HG02623 (cell line): ENCODE measurements around the gene ENAM.
"Not testable (repeated sequence)": the region's sequence is repeated elsewhere in the genome, so short reads cannot be mapped to it uniquely, and the experiment has no call there.

Source experiments
- ATAC-seq: cut with Tn5 transposase; IDR thresholded peaks from one replicate; pipeline ENCODE4 v1.9.1; 2021; ENCODE audit warnings: moderate library complexity; ENCODE audit not compliant: unreplicated experiment

The ENAM gene

GRCh38 chr4:70623323-70623722, 5.2 kb upstream of the ENAM start:
- no peak for ATAC-seq

GRCh38 chr4:70624226-70624793, 4.2 kb upstream of the ENAM start:
- no peak for ATAC-seq

- no peak for ATAC-seq
Measured at GRCh38 chr4:70627620-70628019, 924 bp upstream of the ENAM start.

- peak; percentile 70 for ATAC-seq
Measured at GRCh38 chr4:70629469-70630090, 1.0 kb downstream of the ENAM start.

- ATAC-seq: no peak
Measured at GRCh38 chr4:70630162-70630561, 1.6 kb downstream of the ENAM start.

- no peak for ATAC-seq
Measured at GRCh38 chr4:70632028-70632427, 3.5 kb downstream of the ENAM start.

- no peak for ATAC-seq
Measured at GRCh38 chr4:70634482-70634881, 5.9 kb downstream of the ENAM start.

GRCh38 chr4:70637239-70637913, 8.8 kb downstream of the ENAM start:
- ATAC-seq: no peak

GRCh38 chr4:70640192-70640591, 11.6 kb downstream of the ENAM start:
- no peak for ATAC-seq

GRCh38 chr4:70650741-70651140, 22.2 kb downstream of the ENAM start:
- not testable (repeated sequence) for ATAC-seq

GRCh38 chr4:70651864-70652506, 23.4 kb downstream of the ENAM start:
- ATAC-seq: no peak

GRCh38 chr4:70654605-70655011, 26.1 kb downstream of the ENAM start:
- ATAC-seq: no peak

GRCh38 chr4:70657326-70657725, 28.8 kb downstream of the ENAM start:
- ATAC-seq: no peak

GRCh38 chr4:70658418-70658817, 29.9 kb downstream of the ENAM start:
- no peak for ATAC-seq

GRCh38 chr4:70660106-70660505, 31.6 kb downstream of the ENAM start:
- ATAC-seq: no peak

GRCh38 chr4:70661309-70661922, 32.9 kb downstream of the ENAM start:
- peak; percentile 73 for ATAC-seq

GRCh38 chr4:70666369-70666768, 37.8 kb downstream of the ENAM start, which contains the start of gene JCHAIN:
Gene JCHAIN (minus strand): TSS chr4:70666508. CDS start chr4:70666490, 18 bp downstream.
- ATAC-seq: no peak

- ATAC-seq: no peak
Measured at GRCh38 chr4:70667740-70668535, 39.4 kb downstream of the ENAM start.

GRCh38 chr4:70670332-70671014, 41.9 kb downstream of the ENAM start:
- ATAC-seq: no peak

- ATAC-seq: no peak
Measured at GRCh38 chr4:70671091-70671490, 42.5 kb downstream of the ENAM start.
